Fibroblast of villous mesenchyme (primary cell): ENCODE data around the gene UBR3. TPM values are rescaled to one million over a fixed set of nuclear protein-coding genes. Genes with fewer than 3 reads are reported as not detected.
A peak's percentile ranks its signal among the peaks of the same experiment; 100 is the strongest.

ENCODE experiments used
- DNase-seq: peaks from one replicate; pipeline ENCODE4 v3.0.0-alpha.2; 2010; ENCODE audit warnings: low read depth
- H3K4me3 ChIP-seq: 2 replicates; pipeline ENCODE4 v1.5.1; 2011; ENCODE audit warnings: low read depth, mild to moderate bottlenecking, low read length
- total RNA-seq: library from RNA; depleted of rRNA; stranded (reverse); fragments of >200 nt; gene quantifications from 2 replicates; pipeline ENCODE4 v1.2.3, GENCODE V29; 2012
- TF ChIP-seq, protein P1 (sequence below): IDR thresholded peaks from 2 replicates; pipeline ENCODE4 v1.5.1; 2012; ENCODE audit warnings: low read depth, mild to moderate bottlenecking, low read length; ENCODE audit not compliant: insufficient read depth

UBR3 gene
- total RNA-seq, 1 donor, result 56.1 TPM

DNA sequence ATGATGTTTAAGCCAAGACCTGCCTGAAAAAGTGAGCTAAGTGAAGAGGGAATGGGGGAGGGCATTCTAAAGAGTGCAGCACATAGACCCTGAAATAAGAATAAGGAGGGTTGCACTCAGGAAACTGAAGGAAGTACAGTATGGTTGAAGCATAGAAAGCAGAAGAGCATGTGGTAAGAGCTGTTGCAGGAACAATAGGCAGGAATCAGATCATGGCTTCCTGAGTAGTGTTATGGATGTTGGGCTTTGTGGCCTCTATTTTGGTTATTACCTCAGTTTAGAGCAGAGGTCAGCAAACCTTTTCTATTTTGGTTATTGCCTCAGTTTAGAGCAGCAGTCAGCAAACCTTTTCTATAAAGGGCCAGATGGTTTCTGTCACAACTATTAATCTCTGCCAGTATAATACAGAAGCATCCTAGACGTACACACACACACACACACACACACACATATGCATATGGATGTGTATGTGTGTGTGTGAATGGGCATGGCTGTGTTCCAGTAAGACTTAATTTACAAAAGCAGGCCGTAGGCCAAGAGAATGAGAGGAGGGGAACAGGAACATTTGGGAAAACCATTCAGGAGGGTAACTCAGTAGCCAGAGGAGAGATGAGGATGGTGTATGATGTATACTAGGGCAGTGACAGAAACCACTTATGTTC lies 259.6 kb downstream of the UBR3 start:
- TF ChIP-seq, protein P1, sequence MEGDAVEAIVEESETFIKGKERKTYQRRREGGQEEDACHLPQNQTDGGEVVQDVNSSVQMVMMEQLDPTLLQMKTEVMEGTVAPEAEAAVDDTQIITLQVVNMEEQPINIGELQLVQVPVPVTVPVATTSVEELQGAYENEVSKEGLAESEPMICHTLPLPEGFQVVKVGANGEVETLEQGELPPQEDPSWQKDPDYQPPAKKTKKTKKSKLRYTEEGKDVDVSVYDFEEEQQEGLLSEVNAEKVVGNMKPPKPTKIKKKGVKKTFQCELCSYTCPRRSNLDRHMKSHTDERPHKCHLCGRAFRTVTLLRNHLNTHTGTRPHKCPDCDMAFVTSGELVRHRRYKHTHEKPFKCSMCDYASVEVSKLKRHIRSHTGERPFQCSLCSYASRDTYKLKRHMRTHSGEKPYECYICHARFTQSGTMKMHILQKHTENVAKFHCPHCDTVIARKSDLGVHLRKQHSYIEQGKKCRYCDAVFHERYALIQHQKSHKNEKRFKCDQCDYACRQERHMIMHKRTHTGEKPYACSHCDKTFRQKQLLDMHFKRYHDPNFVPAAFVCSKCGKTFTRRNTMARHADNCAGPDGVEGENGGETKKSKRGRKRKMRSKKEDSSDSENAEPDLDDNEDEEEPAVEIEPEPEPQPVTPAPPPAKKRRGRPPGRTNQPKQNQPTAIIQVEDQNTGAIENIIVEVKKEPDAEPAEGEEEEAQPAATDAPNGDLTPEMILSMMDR, result no peak
- H3K4me3 ChIP-seq, result no peak overlapping the region
- DNase-seq, result no peak

DNA sequence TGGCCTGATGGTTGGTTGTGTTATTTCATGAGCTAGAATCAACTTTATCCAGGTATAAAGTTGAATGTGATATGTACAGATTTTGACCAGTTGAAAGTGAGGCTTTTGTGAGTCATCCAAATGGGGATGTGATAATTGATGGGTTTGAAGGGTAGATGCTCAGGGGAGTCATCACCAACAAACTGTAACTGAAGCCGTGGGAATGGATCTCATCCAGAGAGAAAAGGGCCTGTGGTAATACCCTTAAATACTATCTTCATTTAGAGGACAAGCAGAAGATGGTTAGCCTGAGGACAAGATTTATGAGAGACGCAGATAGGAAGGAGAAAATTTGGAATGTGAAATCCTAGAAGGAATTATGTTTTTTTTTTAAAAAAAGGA lies 260.1 kb downstream of the UBR3 start:
- H3K4me3 ChIP-seq, result no peak overlapping the region
- TF ChIP-seq, protein P1, result no peak
- DNase-seq, result no peak

DNA sequence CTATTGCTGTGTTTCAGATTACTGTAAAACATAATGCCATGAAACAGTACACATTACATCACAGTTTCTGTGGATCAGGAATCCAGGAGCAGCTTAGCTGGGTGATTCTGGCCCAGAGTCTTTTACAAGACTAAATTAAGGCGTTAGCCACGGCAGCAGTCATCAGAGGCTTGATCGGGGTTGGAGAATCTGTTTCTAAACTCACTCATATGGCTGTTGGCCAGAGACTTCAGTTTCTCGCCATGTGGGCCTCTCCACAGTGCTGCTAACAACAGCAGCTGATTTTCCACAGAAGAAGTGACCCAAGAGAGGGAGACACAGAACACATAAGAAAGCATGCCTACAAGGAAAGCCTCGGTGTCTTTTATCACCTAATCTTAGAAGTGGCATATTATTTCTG lies 261.5 kb downstream of the UBR3 start:
- TF ChIP-seq, protein P1, result no peak
- H3K4me3 ChIP-seq, result no peak overlapping the region
- DNase-seq, result peak; percentile 27

DNA sequence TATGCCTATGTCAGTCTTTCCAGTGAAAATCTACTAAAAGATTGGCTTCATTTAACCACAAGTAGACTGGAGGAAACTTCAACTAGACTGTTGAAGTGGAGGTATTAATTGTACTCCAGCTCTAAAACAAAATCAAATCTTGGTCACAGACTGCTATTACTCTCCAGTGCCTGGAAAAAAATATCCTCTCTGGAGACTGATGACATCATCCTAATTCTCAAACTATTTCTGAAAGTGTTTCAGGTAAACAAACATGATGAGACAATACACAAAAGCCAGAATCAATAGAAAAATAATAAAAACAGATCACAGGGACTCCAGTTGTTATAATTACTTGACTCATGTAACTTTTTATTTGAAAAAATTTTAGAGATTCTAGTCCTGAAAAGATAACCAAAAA lies 263.0 kb downstream of the UBR3 start:
- TF ChIP-seq, protein P1, result no peak
- no peak for DNase-seq
- H3K4me3 ChIP-seq, result no peak overlapping the region

DNA sequence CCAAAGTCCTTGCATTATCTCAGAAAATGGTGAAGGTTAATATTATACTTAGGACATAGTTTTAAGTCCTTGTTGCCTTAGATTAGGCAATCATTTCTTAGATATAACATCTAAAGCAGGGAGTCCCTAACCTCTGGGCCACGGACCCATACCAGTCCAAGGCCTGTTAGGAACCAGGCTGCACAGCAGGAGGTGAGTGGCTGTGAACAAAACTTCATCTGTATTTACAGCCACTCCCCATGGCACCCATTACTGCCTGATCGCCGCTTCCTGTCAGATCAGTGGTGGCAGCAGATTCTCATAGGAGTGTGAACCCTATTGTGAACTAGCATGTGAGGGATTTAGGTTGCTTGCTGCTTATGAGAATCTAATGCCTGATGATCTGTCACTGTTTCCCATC lies 264.2 kb downstream of the UBR3 start:
- no peak overlapping the region for H3K4me3 ChIP-seq
- TF ChIP-seq, protein P1, result no peak
- no peak for DNase-seq

GRCh38 chr2:170092436-170093060 lies 265.3 kb downstream of the UBR3 start:
- no peak overlapping the region for H3K4me3 ChIP-seq
- peak; percentile 30 for DNase-seq
- TF ChIP-seq, protein P1, result no peak
